HUES48 (cell line): ENCODE data around the gene ZYX.

Experiments used
- H3K27ac ChIP-seq: one replicate; pipeline ENCODE4 v1.7.0; 2013; ENCODE audit warnings: low read depth, low read length, inconsistent platforms
- H3K27me3 ChIP-seq: 2 replicates; pipeline ENCODE4 v1.6.1; 2013; ENCODE audit warnings: mild to moderate bottlenecking, low read length; ENCODE audit not compliant: control insufficient read depth, insufficient read depth
- H3K36me3 ChIP-seq: 2 replicates; pipeline ENCODE4 v1.6.1; 2013; ENCODE audit warnings: low read length; ENCODE audit not compliant: control insufficient read depth, insufficient read depth
- H3K4me1 ChIP-seq: 2 replicates; pipeline ENCODE4 v1.6.1; 2013; ENCODE audit warnings: mild to moderate bottlenecking, low read length; ENCODE audit not compliant: control insufficient read depth, insufficient read depth
- H3K4me3 ChIP-seq: 2 replicates; pipeline ENCODE4 v1.5.1; 2013; ENCODE audit warnings: mild to moderate bottlenecking, low read depth, low read length
- H3K9ac ChIP-seq: 2 replicates; pipeline ENCODE4 v1.6.1; 2013; ENCODE audit warnings: mild to moderate bottlenecking, low read depth, low read length, moderate library complexity
- H3K9me3 ChIP-seq: 2 replicates; pipeline ENCODE4 v1.6.1; 2013; ENCODE audit warnings: low read length; ENCODE audit not compliant: control insufficient read depth, insufficient read depth

Gene ZYX

DNA sequence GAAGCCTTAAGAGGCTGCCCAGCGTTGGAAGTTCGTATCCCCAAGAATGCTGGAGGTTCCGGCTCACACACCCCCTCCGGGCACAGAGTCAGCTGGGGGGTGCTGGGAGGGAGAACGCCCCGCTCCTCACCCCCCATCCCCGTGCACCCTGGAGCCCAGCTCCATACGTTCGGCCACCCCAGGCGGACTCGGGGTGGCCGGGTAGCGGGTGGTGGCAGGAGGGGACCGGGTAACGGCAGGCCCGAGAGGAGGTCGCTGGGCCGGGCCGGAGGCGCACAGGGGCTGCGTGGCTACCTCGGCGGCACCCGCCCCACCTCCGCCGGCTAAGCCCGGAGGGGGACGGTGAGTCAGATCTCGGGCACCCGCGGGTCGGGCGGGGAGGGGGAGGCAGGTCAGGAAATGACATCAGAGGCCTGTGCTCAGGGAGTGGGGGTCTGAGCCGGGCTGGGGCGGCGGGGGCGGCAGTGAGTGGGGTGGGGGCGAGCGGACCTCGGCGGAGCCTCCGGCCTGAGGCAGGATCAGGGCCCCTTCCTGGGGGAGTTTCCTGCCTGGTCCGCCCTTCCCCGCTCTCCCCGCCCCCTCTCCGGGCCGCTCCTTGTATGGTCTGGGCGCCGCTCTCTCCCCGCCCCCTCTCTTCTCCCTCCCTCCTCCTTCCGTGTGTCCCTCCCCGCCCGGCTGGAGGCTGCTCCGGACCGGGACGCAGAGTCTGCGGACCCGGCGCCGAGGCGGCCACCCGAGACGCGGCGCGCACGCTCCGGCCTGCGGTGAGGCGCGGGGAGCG, at the start of gene ZYX:
TSS of gene ZYX (plus strand) at position 700 of the 781 bp plus-strand sequence. CDS start 227 bp downstream, outside the sequence.
- peaks cover 33% of the 10 kb centered on the region for H3K36me3 ChIP-seq
- H3K27ac ChIP-seq: peak within 1 kb of the TSS; percentile 99
- H3K9ac ChIP-seq: peak within 1 kb of the TSS; percentile 96
- no peaks in the 10 kb centered on the region for H3K27me3 ChIP-seq
- H3K4me3 ChIP-seq: peak within 1 kb of the TSS; percentile 96
- H3K9me3 ChIP-seq: no peaks in the 10 kb centered on the region
- peaks cover 26% of the 10 kb centered on the region for H3K4me1 ChIP-seq

GRCh38 chr7:143334244-143334643, 46.9 kb upstream of the ZYX start:
- no peaks in the 10 kb centered on the region for H3K9me3 ChIP-seq
- no peak overlapping the region for H3K9ac ChIP-seq
- H3K27me3 ChIP-seq: no peaks in the 10 kb centered on the region
- H3K27ac ChIP-seq: no peak overlapping the region
- H3K4me1 ChIP-seq: no peaks in the 10 kb centered on the region
- H3K36me3 ChIP-seq: no peaks in the 10 kb centered on the region
- no peak overlapping the region for H3K4me3 ChIP-seq

- H3K27ac ChIP-seq: no peak overlapping the region
- no peaks in the 10 kb centered on the region for H3K9me3 ChIP-seq
- no peaks in the 10 kb centered on the region for H3K36me3 ChIP-seq
- H3K4me3 ChIP-seq: no peak overlapping the region
- H3K9ac ChIP-seq: no peak overlapping the region
- no peaks in the 10 kb centered on the region for H3K27me3 ChIP-seq
- no peaks in the 10 kb centered on the region for H3K4me1 ChIP-seq
These were observed 43.9 kb upstream of the ZYX start for GRCh38 chr7:143337216-143337615.

- Histone ChIP-seq H3K4me1 (peaks cover 4% of the 10 kb centered on the region), H3K4me3 (no peak overlapping the region)
These were observed 39.3 kb upstream of the ZYX start for GRCh38 chr7:143341842-143342241.

DNA sequence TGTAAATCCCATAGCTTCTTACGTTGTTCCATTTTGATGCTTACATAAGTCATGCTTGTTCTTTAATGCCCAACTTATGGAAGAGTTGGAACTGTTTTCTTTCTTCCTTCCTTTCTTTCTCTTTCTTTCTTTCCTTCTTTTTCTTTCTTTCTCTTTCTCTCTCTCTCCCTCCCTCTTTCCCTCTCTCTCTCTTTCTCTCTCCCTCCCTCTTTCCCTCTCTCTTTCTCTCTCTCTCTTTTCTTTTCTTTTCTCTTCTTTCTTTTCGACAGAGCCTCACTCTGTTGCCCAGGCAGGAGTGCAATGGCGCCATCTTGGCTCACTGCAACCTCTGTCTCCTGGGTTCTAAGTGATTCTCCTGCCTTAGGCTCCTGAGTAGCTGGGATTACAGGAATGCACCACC, 37.5 kb upstream of the ZYX start:
- Histone ChIP-seq H3K36me3 (no peaks in the 10 kb centered on the region), H3K9ac (no peak overlapping the region), H3K27me3 (peaks cover 9% of the 10 kb centered on the region), H3K9me3 (no peaks in the 10 kb centered on the region), H3K27ac (no peak overlapping the region), H3K4me1 (peaks cover 4% of the 10 kb centered on the region), H3K4me3 (no peak overlapping the region)

More at GRCh38 chr7:143341842-143342241, 39.3 kb upstream of the ZYX start:
- H3K9me3 ChIP-seq: no peaks in the 10 kb centered on the region
- no peak overlapping the region for H3K27ac ChIP-seq
- no peaks in the 10 kb centered on the region for H3K36me3 ChIP-seq
- peaks cover 7% of the 10 kb centered on the region for H3K27me3 ChIP-seq
- H3K9ac ChIP-seq: no peak overlapping the region

- peak overlapping the region; percentile 51 for H3K4me3 ChIP-seq
These were observed 35.7 kb upstream of the ZYX start for GRCh38 chr7:143345428-143345900.

DNA sequence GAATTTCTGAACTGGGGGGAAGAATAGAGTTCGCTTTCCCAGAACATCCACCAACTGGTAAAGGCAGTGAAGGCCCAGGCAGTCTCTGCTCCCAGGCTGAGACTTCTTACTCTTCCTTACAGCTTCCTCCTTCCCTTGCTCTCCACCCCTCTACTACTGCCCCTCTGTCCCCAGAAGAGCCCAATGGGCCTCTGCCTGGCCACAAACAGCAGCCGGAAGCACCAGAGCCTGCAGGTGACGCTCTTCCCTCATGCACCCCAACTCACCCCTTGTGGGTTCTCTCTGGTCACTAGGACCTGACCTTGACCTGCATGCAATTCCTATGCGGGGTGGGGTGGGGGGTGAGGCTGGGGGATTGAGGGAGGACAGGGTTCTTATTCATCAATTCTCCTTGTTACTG, 35.1 kb upstream of the ZYX start:
- H3K27me3 ChIP-seq: peaks cover 9% of the 10 kb centered on the region
- H3K36me3 ChIP-seq: no peaks in the 10 kb centered on the region
- peaks cover 4% of the 10 kb centered on the region for H3K4me1 ChIP-seq
- no peak overlapping the region for H3K27ac ChIP-seq
- peak overlapping the region; percentile 51; the same call in 1 of the 2 replicates for H3K4me3 ChIP-seq
- H3K9ac ChIP-seq: no peak overlapping the region
- no peaks in the 10 kb centered on the region for H3K9me3 ChIP-seq

More at GRCh38 chr7:143345428-143345900, 35.7 kb upstream of the ZYX start:
- Histone ChIP-seq H3K9me3 (no peaks in the 10 kb centered on the region), H3K27me3 (peaks cover 9% of the 10 kb centered on the region), H3K9ac (no peak overlapping the region), H3K4me1 (peaks cover 4% of the 10 kb centered on the region), H3K36me3 (no peaks in the 10 kb centered on the region), H3K27ac (peak overlapping the region; percentile 29)

GRCh38 chr7:143347950-143348349, 33.2 kb upstream of the ZYX start:
- Histone ChIP-seq H3K4me1 (peaks cover 4% of the 10 kb centered on the region), H3K4me3 (no peak overlapping the region), H3K9me3 (no peaks in the 10 kb centered on the region), H3K36me3 (no peaks in the 10 kb centered on the region), H3K27ac (no peak overlapping the region), H3K27me3 (peaks cover 9% of the 10 kb centered on the region), H3K9ac (no peak overlapping the region)

DNA sequence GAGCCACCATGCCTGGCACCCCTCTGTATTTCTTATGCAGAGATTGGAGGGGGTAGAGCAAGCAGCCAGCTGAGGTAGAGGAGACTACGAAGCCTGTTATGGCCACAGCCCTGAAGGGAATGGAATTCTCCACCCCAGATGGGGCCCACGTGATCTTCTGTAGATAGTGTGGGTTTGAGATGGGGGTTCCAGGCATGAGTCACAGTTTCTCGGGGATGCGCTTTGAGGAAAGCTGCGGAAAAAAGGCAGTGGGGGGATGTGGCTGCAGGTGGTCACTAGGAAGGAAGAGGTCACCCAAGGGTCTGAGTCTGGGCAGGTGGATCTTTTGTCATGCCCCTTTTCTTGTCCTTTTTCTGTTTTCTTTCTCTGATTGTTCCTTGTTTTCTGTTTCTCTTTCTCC, 30.1 kb upstream of the ZYX start:
- Histone ChIP-seq H3K9me3 (no peaks in the 10 kb centered on the region), H3K4me3 (no peak overlapping the region), H3K36me3 (peaks cover 5% of the 10 kb centered on the region), H3K27me3 (peaks cover 9% of the 10 kb centered on the region), H3K4me1 (no peaks in the 10 kb centered on the region; the same call in 1 of the 2 replicates), H3K27ac (no peak overlapping the region), H3K9ac (no peak overlapping the region)

DNA sequence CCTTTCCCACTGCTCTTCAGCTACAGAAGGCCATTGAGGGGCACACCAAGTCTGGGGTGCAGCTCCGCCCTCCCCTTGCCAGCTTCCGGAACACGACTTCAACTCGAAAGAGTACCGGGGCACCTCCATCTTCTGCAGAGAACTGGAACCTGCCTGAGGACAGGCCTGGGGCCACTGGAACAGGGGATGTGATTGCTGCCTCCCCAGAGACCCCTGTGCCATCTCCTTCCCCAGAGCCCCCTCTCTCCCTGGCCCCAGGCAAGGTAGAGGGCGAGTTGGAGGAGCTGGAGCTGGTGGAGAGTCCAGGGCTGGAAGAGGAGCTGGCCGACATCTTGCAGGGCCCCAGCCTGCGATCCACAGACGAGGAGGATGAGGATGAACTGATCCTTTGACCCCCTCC, 29.6 kb upstream of the ZYX start:
- Histone ChIP-seq H3K27me3 (peaks cover 5% of the 10 kb centered on the region), H3K9me3 (no peaks in the 10 kb centered on the region), H3K4me3 (no peak overlapping the region), H3K36me3 (peaks cover 10% of the 10 kb centered on the region), H3K9ac (no peak overlapping the region), H3K4me1 (no peaks in the 10 kb centered on the region; the same call in 1 of the 2 replicates), H3K27ac (no peak overlapping the region)

DNA sequence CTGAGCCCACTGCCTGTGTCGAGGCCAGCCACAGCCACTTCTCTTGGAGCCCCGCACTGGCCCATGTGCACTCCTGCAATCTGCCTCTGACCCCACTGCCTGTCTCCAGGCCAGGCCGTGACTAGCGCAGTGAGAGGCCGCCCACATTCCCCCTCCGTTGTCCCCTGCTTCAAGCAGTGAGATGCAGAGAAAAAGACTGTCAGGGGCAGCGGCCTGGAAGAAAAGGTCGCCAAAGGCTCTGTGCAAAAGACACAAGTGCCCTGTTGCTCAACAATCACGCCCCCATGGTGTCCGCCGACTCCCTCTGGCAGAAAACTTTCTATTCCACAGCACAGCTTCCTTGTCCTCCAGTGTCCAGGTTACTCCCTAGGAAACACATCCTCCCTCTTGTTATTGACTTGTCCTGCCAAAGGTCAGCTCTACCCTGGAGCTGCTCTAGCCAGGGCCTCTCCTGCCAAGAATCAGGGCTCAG, 28.6 kb upstream of the ZYX start:
- Histone ChIP-seq H3K4me3 (no peak overlapping the region), H3K4me1 (no peaks in the 10 kb centered on the region; the same call in 1 of the 2 replicates), H3K27ac (peak overlapping the region; percentile 35), H3K9me3 (no peaks in the 10 kb centered on the region), H3K36me3 (peaks cover 17% of the 10 kb centered on the region), H3K9ac (no peak overlapping the region), H3K27me3 (no peaks in the 10 kb centered on the region)
